ENCODE results near the gene ELOB.
A peak's percentile ranks its signal among the peaks of the same experiment; 100 is the strongest.

Gene ELOB

DNA sequence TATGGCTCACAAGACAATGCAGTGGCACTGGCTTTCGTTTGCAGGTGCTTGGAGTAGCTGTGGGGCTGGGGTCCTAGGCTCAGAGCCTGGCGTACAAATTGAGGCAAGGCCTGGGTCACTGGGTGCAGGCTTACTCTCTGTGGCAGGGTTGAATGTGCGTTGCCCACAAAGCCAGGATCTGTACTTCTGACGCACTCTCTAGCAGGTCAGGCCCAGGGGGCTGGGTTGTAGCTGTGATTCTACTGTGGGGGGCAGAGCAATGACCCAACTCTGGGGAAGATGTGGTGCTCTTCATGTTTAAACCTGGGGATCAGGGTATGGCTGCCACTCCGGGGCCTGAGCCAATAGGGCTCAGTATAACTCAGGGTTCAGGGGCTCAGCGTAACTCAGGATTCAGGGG is 33.6 kb upstream of the ELOB start:
- DNase-seq (ENCODE audit: low spot score): no peak

DNA sequence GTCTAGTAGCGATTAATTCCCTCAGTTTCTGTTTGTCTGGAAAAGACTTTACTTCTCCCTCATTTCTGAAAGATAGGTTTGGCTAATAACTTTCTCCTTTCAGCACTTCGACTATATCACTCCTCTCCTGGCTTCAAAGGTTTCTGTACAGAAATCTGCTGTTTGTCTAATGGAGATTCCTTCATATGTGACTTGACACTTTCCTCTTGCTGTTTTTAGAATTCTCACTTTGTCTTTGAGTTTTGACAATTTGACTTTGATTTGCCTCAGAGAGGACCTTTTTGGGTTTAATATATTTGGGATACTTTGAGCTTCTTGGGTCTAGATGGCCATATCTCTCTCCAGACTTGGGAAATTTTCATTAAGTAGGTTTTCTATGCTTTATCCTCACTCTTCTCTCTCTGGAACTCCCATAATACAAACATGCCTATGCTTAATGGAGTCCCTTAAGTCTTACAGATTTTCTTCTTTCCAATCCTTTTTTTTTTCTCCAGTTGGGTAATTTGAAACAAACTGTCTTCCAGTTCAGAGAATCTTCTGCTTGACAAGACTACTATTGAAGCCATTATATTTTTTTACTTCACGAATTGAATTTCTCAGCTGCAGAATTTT is 32.2 kb upstream of the ELOB start:
- DNase-seq (ENCODE audit: low spot score): no peak

DNA sequence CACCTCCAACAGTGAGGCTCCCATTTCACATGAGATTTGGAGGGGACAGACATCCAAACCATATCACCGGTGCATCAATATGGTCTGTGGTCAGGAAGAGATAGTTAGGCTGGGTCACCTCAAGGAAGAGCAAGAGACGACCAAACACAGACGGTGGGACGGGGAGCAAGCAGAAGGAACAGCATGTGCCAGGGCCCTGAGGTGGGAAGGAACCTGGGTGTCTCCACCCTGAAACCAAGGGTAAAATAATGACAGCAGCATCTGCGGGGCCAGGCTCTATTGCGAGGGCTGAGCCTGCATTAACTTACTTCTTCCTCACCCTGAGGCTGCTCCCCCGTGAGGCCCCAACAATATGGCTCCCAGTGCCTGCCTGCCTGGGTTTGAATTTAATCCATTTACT is 31.1 kb upstream of the ELOB start:
- no peak for DNase-seq (ENCODE audit: low spot score)

DNA sequence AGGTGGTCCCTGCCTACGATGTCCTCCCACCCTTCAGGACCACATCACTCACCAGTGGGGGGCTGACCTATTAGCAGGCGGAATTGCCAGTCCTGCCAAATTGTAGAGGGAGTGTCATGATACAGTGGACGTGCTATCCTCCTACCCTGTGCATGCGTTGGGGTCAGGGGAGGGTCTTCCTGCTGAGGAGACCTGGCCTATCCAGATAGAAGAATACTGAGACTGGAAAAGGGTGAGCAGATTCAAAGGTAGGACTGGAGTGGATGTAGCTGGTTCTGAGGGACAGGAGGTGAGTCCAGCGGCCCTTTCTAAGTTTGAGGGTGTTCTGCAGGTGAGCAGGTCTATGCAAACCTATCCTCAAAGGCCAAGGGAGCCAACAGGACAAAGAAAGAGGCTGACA is 29.2 kb upstream of the ELOB start:
- no peak for DNase-seq (ENCODE audit: low spot score)

DNA sequence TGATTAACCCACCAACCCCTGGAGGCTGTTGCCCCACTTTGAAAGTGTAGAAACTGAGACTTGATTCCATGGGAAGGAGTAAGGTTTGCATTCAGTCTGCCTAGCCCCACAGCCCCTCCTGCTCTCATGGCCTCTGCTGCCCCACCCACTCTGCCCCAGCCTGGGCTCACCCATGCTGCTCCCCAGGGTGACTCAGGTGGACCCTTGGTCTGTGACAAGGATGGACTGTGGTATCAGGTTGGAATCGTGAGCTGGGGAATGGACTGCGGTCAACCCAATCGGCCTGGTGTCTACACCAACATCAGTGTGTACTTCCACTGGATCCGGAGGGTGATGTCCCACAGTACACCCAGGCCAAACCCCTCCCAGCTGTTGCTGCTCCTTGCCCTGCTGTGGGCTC is 27.6 kb upstream of the ELOB start:
- DNase-seq (ENCODE audit: low spot score): no peak

DNA sequence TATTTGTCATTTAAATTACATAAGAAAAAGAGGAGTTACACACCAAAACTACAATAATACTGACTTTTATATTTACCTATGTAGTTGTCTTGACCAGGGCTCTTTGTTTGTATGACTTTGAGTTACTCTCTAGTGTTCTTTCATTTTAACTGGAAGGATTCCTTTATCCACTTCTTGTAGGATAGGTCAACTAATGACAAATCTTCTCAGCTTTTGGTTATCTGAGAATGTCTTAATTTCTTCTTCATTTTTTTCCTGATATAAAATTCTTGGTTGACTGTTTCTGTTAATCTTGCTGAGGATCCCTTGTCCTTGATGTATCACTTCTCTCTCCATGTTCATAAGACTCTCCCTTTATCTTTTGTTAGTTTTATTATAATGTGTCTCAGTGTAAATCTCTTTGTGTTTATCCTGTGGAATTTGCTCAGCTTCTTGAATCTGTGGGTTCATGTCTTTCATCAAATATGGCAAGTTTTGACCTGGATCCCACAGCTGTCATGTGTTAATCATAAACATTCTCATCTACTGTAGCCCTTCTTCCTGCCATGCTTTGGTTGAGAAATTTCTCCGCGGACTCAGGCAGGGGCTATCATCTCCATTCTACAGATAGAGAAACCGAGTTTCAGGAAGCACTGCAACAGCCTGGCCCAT is 26.6 kb upstream of the ELOB start:
- no peak for DNase-seq (ENCODE audit: low spot score)

DNA sequence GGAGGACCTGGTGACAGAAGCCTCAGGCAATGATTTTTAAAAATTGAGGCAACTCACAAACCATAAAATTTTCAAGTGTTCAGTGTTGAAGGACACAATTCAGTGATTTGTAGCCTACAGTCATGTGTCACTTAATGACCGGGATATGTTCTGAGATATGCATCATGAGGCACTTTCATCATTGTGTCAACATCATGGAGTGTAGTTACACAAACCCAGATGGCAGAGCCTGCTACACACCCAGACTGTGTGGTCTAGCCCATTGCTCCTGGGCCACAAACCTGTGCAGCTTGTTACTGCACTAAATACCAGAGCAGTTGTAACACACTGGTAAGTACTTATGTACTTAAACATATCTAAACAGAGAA is 22.8 kb upstream of the ELOB start:
- no peak for DNase-seq (ENCODE audit: low spot score)

DNA sequence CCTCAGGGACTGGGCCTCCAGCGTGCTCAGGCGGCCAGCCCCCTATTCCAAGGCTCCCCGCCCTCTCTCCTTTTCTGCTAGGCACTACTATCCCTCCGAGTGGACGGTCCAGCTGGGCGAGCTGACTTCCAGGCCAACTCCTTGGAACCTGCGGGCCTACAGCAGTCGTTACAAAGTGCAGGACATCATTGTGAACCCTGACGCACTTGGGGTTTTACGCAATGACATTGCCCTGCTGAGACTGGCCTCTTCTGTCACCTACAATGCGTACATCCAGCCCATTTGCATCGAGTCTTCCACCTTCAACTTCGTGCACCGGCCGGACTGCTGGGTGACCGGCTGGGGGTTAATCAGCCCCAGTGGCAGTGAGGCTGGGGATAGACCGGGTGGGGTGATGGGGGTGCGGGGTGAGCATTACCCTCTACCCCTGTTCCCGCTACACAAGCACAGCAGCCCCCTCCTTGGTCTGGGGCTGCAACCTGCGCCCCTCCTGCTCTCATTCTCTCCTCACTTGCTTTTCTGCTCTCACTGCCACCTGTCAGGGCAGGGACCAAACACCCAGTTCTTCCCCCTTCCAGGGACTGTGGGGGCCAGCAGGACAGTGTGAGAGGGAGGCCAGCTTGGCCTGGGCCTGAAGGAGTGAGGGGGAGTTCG is 22.3 kb upstream of the ELOB start:
- DNase-seq (ENCODE audit: low spot score): no peak

DNA sequence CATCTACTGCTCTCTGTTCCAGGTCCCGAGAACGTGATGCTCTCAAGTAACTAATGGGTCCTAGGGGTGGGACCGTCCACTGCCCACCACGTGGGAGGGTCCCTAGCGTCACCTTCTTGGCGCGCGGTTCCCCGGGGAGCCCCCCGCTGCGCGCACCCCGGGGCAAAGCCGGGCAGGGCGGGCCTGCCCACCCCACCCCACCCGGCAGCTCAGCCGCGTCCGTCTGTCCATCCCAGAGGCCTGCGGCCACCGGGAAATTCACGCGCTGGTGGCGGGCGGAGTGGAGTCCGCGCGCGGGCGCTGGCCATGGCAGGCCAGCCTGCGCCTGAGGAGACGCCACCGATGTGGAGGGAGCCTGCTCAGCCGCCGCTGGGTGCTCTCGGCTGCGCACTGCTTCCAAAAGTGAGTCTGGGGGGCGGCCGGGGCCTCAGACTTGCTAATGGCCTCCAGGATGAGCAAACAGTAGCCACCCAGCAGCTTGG is 21.7 kb upstream of the ELOB start:
- DNase-seq (ENCODE audit: low spot score): no peak

DNA sequence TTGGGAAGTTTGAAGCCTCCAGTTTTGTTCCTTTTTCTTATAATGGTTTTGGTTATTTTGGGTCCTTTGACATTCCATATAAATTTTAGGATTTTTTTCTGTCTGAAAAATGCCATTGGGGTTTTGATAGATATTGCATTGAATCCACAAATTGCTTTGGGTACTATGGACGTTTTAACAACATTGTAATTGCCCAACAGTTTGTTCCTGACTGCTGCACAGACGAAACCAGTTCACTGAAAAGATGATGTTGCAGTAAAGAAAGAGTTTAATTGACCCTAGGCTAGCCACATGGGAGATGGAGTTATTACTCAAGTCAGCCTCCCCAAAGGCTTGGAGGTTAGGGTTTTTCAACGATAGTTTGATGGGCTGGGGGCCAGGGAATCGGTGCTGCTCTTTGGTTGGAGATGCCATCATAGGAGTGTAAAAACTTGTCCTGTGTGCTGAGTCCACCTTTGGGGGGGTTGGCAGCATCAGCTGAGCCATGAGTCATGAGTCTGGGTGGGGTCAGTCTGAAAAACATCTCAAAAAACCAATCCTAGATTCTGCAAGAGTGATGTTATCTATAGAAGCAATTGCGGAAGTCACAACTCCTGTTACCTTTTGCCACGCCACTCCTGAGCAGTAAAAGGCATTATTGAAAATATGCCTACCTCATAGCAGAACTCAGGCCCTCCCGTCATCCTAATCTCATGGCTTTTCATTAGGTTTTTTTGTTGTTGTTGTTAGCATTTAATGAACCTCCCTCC is 18.5 kb upstream of the ELOB start:
- DNase-seq (ENCODE audit: low spot score): peak; percentile 80

DNA sequence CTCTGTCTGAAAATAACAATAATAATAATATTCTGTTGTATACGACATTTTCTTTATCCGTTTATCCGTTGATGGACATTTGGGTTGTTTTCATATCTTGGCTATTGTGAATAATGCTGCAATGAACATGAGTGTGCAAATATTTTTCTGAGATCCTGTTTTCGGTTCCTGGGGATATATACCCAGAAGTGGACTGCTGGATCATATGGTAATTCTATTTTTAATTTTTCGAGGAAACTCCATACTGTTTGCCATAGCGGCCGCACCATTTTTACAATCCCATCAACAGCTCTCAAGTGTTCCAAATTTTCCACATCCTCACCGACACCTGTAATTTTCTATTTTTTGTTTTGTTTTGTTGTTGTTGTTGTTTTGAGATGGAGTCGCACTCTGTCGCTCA is 15.9 kb upstream of the ELOB start:
- no peak for DNase-seq (ENCODE audit: low spot score)

DNA sequence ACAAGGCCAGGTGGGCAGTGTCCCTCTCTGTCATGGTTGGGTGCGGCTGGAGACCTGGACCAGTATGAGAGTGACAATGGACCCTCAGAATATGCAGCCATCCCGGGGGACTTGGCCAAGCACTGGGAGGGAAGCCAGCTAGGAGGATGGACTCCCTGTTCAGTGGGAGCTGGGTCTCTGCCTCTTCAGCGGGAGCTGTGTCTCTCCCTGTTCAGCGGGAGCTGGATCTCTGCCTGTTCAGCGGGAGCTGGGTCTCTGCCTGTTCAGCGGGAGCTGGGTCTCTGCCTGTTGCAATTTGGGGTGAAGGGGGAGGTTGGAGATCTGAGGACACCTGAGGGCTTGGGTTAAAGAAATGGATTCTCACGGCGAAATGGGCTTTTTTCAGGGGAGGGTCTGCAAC is 14.1 kb upstream of the ELOB start:
- no peak for DNase-seq (ENCODE audit: low spot score)

DNA sequence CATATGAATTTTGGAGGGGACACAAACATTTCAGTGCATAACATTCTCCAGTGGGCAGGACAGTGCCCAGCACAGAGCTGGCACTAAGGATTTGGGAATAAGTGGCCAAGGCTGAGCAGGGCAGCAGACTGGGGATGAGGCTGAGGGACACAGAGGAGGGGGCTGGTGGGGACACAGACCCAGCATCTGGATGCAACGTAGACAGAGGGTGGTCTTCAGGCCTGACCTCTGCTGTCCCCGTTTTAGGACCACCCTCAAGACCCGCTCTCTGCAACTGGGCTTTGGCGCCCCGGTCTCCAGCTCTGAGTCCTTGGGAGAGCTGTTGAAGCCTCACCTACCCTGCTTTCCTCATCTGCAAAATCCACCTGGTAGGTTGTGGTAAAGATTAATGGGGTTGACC is 13.6 kb upstream of the ELOB start:
- DNase-seq (ENCODE audit: low spot score): no peak

DNA sequence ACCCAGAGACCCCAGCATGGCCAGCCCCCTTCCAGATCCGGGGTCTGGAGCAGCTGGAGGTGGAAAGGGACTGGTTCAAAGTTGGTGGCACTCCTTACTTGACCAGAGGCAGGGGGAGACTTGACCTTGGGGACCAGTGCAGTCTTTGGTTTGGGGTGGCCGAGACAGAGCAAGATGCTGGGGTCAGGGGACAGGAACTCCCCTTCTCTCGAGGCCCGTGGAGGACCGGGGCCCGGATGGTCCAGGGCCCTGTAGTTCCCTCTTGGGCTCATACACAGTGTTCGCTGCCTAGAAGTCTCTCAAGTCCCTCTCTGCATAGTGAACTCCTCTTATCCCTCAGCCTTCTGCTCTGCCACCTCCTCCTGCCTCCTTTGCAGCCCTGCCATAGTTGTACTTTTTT is 10.9 kb upstream of the ELOB start:
- DNase-seq (ENCODE audit: low spot score): no peak

DNA sequence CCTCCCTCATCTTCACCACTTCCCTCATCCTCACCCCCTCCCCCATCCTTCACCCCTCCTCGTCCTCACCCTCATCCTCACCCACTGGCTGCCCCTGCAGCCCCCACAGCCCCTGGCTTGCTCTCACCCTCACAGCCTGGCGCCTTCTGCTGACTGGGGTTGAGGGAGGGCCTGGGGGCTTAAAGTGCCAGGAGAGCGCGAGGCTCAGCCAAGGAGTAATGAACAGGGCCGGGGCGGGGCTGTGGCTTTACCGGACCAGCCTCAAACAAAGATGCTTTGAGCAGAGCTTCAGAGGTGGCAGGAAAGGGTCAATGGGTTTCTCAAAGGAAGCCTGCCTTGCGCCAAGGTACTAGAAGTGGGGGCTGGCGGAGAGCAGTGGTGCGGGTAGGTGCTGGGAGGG is 10.3 kb upstream of the ELOB start, which contains the start of gene PRSS33:
TSS of gene PRSS33 (minus strand) at position 155 of the 400 bp plus-strand sequence. CDS start 1,013 bp downstream, outside the sequence.
- DNase-seq (ENCODE audit: low spot score): no peak

DNA sequence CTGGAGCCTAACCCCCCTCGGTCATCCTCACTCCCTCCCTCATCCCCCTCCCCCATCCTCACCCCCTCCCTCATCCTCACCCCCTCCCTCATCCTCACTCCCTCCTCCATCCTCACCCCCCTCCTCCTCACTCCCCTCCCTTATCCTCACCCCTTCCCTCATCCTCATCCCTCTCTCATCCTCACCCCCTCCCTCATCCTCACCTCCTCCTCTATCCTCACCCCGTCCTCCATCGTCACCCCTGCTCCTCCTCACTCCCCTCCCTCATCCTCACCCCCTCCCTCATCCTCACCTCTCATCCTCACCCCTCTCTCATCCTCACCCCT is 9.7 kb upstream of the ELOB start:
- DNase-seq (ENCODE audit: low spot score): no peak

DNA sequence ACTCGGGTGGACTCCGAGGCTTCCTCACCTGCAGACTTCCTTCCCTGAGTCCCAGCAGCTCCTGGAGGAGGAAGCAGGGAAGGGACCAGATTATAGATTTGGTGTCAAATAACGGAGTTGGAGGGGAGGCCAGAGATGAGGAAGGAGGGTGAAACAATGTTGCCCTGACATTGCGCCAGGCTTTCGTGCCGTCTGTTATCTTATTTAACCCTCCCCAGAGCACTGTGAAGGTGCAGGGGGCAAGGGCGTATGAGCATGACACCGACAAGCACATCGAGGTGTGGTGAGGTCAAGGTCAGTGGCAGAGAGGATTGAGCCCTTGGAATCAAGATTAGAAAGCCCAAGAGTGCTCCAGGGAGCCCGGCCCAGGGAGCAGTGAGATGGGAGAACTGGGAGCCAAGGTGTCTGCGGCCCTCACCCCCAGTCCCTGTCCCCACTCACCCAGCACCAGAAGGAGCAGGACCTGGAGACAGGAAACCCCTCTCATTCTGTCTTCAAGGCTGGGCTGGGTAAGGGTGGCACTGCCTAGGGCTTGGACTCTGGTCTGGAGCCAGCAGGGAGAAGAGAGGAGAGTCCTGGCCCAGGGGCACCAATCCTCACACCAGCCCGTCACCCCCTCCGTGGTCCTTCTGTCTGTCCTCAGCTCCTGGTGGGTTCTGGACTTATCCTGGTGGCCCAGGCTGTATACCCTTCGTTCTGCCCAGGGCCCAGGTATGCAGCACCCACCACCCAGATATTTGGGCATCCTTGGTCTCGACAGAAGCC is 9.2 kb upstream of the ELOB start:
- no peak for DNase-seq (ENCODE audit: low spot score)

DNA sequence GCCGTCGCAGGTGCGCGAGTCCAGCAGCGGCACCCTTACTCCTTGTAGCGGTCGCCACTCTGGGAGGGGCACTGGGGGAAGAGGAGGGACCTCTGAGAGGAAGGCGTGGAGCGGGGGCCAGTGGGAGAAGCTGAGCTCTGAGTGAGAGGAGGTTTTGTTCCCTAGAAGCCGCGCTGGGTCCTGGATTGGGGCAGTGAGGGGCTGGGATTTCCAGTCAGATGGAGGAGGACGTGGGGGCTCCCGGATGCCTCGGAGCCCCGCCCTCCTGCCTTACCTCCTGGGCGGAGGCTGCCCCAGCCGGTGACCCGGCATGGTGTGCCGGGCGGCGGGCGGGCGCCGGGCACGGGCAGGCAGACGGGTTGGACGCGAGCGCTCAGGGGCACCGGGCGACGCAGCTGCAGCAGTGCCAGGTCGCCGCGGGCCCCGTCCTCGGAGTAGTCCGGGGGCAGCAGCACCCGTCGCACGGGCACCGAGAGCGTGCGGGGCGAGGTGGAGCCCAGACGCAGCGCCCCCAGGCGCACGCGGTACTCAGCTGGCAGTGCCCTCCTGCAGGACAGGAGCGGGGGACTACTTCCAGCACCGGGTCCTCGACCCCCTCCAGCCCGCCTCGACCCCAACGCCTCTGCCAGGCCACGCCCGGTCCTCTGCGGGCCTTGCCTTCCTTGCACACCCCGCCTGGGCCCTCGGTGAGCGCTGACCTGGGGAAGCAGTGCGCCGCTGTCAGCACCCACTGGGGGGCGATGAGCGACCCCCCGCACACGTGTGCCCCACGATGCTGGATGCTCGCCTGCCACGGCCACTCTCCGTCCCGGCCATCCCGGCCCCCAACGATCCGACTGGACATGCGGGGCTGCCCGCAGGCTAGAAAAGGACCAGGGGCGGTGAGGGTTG is 8.3 kb upstream of the ELOB start:
- no peak for DNase-seq (ENCODE audit: low spot score)

DNA sequence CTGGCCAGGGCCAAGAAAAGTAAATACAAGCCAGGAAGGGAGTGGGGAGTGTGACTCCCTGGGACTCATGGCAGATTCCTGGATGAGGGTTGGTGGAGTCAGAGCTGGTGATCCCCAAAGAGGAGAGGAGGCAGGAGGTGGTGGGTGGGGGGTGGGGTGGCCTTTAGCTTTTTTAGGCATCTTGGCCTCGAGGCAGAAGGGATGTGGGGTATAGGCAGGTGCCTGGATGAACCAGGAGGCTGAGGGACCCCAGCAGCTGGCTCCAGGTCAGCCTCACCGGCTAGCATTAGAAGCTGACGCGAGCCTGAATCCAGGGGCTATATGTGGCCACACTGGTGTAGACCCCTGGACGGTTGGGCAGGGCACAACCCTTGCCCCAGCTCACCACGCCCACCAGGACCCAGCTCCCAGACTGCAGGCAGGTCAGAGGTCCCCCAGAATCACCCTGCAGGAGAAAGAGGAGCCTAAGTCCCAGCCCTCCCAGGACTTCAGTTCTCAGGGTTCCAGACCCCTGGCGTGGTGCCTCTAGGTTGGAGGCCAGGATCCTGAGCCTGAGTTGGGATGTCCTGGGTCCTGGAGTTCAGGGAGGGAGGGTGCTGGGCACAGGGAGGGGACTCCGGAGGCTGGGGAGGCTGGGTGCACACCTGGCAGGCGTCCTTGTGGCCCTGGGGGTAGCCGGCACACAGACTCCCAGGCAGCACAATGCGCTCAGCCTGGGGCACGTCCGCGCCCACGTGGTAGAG is 7.4 kb upstream of the ELOB start:
- DNase-seq (ENCODE audit: low spot score): no peak

DNA sequence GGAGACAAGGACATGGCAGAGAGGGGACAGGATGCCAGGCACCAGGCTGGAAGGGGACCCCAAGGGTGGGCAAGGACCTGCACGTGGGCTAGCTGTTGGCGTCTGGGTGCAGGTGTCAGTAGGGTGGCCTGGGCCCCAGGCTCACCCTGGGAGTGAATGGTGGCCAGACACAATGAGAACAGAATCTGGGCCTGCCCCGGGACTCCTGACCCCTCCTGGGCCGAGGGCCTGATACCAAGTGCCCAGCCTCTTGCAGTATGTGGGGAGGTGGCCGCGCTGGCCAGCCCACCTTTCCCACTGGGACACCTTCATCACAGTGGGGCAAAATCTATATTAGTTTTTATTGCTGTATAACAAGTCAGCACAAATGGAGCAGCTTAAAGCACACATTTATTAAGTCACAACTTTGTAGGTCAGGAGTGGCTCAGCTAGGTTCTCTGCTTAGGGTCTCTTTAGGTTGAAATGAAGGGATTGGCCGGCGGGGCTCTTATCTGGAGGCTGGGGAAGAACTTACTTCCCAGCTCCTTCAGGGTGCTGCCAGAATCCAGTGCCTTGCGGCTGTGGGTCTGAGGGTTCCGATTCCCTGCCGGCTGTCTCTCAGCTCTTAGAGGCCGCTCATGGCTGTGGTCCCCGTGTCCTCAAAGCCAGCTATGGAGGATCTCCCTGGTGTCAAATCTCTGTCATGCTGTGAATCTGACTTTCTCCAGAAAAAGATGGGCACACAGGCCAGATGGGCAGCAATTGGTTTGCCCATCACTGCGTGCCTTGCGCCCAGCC is 6.7 kb upstream of the ELOB start:
- DNase-seq (ENCODE audit: low spot score): no peak

Measured in LoVo (cell line).